EL (cell line): ENCODE measurements around the gene SPRR2A.
"Not testable (repeated sequence)": the region's sequence is repeated elsewhere in the genome, so short reads cannot be mapped to it uniquely, and the experiment has no call there.

Experiments
- DNase-seq: peaks from one replicate; pipeline ENCODE4 v3.0.0-alpha.2; 2016

SPRR2A gene

GRCh38 chr1:153057375-153057774 lies at the start of gene SPRR2A:
Gene SPRR2A, minus strand, starts transcription at chr1:153057512. Its CDS starts 777 bp downstream, at chr1:153056735.
- no peak for DNase-seq

- DNase-seq: peak; percentile 44
Observed at GRCh38 chr1:153100245-153100644, 42.9 kb upstream of the SPRR2A start.

- DNase-seq: no peak
Observed at GRCh38 chr1:153099461-153100045, 42.2 kb upstream of the SPRR2A start.

- DNase-seq: no peak
Observed at GRCh38 chr1:153095764-153096163, 38.5 kb upstream of the SPRR2A start.

GRCh38 chr1:153094426-153094825 lies 37.1 kb upstream of the SPRR2A start, which contains the start of gene SPRR2E:
Gene SPRR2E, minus strand, starts transcription at chr1:153094526. Its CDS starts 775 bp downstream, at chr1:153093751.
- no peak for DNase-seq

GRCh38 chr1:153087652-153088051 lies 30.3 kb upstream of the SPRR2A start:
- no peak for DNase-seq

GRCh38 chr1:153081736-153082135 lies 24.4 kb upstream of the SPRR2A start:
- no peak for DNase-seq

- DNase-seq: no peak
Observed at GRCh38 chr1:153072806-153073726, 15.8 kb upstream of the SPRR2A start.

- DNase-seq: no peak
Observed at GRCh38 chr1:153071511-153071910, 14.2 kb upstream of the SPRR2A start, which contains the start of gene SPRR2B. Gene SPRR2B, minus strand, starts transcription at chr1:153071611. Its CDS starts 772 bp downstream, at chr1:153070839.

- DNase-seq: no peak
Observed at GRCh38 chr1:153070243-153070642, 12.9 kb upstream of the SPRR2A start.

- DNase-seq: no peak
Observed at GRCh38 chr1:153058826-153059784, 1.8 kb upstream of the SPRR2A start.

GRCh38 chr1:153058154-153058553 lies 842 bp upstream of the SPRR2A start:
- no peak for DNase-seq

- not testable (repeated sequence) for DNase-seq
Observed at GRCh38 chr1:153056111-153056510, 1.2 kb downstream of the SPRR2A start.

GRCh38 chr1:153049211-153049610 lies 8.1 kb downstream of the SPRR2A start:
- DNase-seq: no peak

- no peak for DNase-seq
Observed at GRCh38 chr1:153040950-153041631, 16.2 kb downstream of the SPRR2A start, which contains the start of gene SPRR2D. Gene SPRR2D, minus strand, starts transcription at chr1:153041120. Its CDS starts 774 bp downstream, at chr1:153040346.

GRCh38 chr1:153035211-153035610 lies 22.1 kb downstream of the SPRR2A start:
- DNase-seq: no peak

- peak; percentile 76 for DNase-seq
Observed at GRCh38 chr1:153032677-153033308, 24.5 kb downstream of the SPRR2A start.

GRCh38 chr1:153032073-153032472 lies 25.2 kb downstream of the SPRR2A start:
- no peak for DNase-seq

- no peak for DNase-seq
Observed at GRCh38 chr1:153030895-153031294, 26.4 kb downstream of the SPRR2A start, which contains the start of gene SPRR1B. Gene SPRR1B, plus strand, starts transcription at chr1:153031203. Its CDS starts 1,143 bp downstream, at chr1:153032346.

- DNase-seq: no peak
Observed at GRCh38 chr1:153028766-153029165, 28.5 kb downstream of the SPRR2A start.

GRCh38 chr1:153025797-153026196 lies 31.5 kb downstream of the SPRR2A start:
- DNase-seq: no peak
